HepG2 (cell line): ENCODE data around the gene DNAH9. TPM values are rescaled to one million over a fixed set of nuclear protein-coding genes. Genes with fewer than 3 reads are reported as not detected.

Experiments used
- ATAC-seq: fragments of 200-7000 bp; cut with Tn5 transposase; 3 replicates; pipeline ENCODE4 v1.9.1; 2020; ENCODE audit warnings: mild to moderate bottlenecking, moderate library complexity
- BruUV-seq: library from RNA; stranded (reverse); fragments of 400-500 nt; replicated peaks from 2 replicates; lab custom pipeline; 2021; lab: Mats Ljungman, UMichigan
- CTCF ChIA-PET: fragments of 300-600 bp; formaldehyde crosslinking; extraction: SDS; loops from one replicate; lab custom pipeline; 2021; ENCODE audit warnings: low total read pairs, inconsistent platforms, low intra/inter-chr PET ratio; lab: Yijun Ruan, JAX
- POLR2A ChIA-PET: fragments of 350-600 bp; sonication (Branson Sonifier 250); formaldehyde crosslinking; loops from one replicate; lab custom pipeline; 2020; ENCODE audit warnings: antibody characterized with exemption, inconsistent platforms; lab: Yijun Ruan, JAX
- DNase-seq: peaks from one replicate; pipeline ENCODE4 v3.0.0-alpha.2; 2015; ENCODE audit warnings: low spot score
- FAIRE-seq: peaks from 3 replicates; lab custom pipeline; 2011; peaks lifted over from hg19 to GRCh38; lab: Jason Lieb, UNC
- H2AFZ ChIP-seq: one replicate; pipeline ENCODE4 v1.6.1; 2011; ENCODE audit warnings: low read length, inconsistent platforms
- H3K27ac ChIP-seq: fragments of 300-600 bp; 3 replicates; pipeline ENCODE4 v1.8.0; 2011; ENCODE audit warnings: mixed run types, mild to moderate bottlenecking, mixed read lengths, low read length, inconsistent platforms; ENCODE audit not compliant: insufficient read depth; ENCODE audit errors: extremely low read length
- H3K27me3 ChIP-seq, 2 experiments: fragments of 200-600 bp in 1 of 2; 2 replicates in 1 of 2; 3 replicates in 1 of 2; pipeline versions ENCODE4 v1.6.0 to v1.8.0; 2011; ENCODE audit warnings: low read length in 2 of 2, mild to moderate bottlenecking in 2 of 2, moderate library complexity in 2 of 2, inconsistent platforms in 1 of 2; ENCODE audit not compliant: insufficient read depth in 2 of 2, control insufficient read depth in 1 of 2
- H3K36me3 ChIP-seq, 2 experiments: fragments of 200-600 bp in 1 of 2; replicated peaks in 1 of 2; 2 replicates in 1 of 2; 3 replicates in 1 of 2; pipeline versions ENCODE4 v1.5.1 to v1.8.0; 2011; ENCODE audit warnings: low read length in 2 of 2, inconsistent platforms in 1 of 2; ENCODE audit not compliant: insufficient read depth in 2 of 2, control insufficient read depth in 1 of 2
- H3K4me1 ChIP-seq: 2 replicates; pipeline ENCODE4 v1.5.1; 2012; ENCODE audit warnings: low read length, inconsistent platforms; ENCODE audit not compliant: insufficient read depth
- H3K4me2 ChIP-seq: 2 replicates; pipeline ENCODE4 v1.6.0; 2011; ENCODE audit warnings: low read depth, low read length, inconsistent platforms
- H3K4me3 ChIP-seq, 3 experiments: fragments of 200-600 bp in 1 of 3; sonication (generic), shearing (Covaris generic) in 1 of 3; replicated peaks in 1 of 3; 2 replicates each; pipeline ENCODE4 v1.5.1; 2011 to 2016; ENCODE audit warnings: low read length in 3 of 3, inconsistent platforms in 2 of 3, low read depth in 2 of 3, mild to moderate bottlenecking in 2 of 3, control low read depth in 1 of 3, mixed read lengths in 1 of 3; ENCODE audit not compliant: insufficient read depth in 1 of 3
- H3K79me2 ChIP-seq: one replicate; pipeline ENCODE4 v1.6.1; 2011; ENCODE audit warnings: low read length, inconsistent platforms; ENCODE audit not compliant: insufficient read depth
- H3K9ac ChIP-seq: 2 replicates; pipeline ENCODE4 v1.6.0; 2011; ENCODE audit warnings: mild to moderate bottlenecking, low read depth, low read length, inconsistent platforms; ENCODE audit not compliant: insufficient read depth
- H3K9me3 ChIP-seq: 2 replicates; pipeline ENCODE4 v1.5.1; 2012; ENCODE audit warnings: mild to moderate bottlenecking, low read length
- H4K20me1 ChIP-seq: 2 replicates; pipeline ENCODE4 v1.6.0; 2011; ENCODE audit warnings: inconsistent platforms, mild to moderate bottlenecking, low read length, moderate library complexity; ENCODE audit not compliant: insufficient read depth
- HCFC1 ChIP-seq: fragments of 150-350 bp; IDR thresholded peaks from 2 replicates; pipeline ENCODE4 v1.6.1; 2014; ENCODE audit warnings: low read depth, low read length
- NFKB2 ChIP-seq: sonication (generic); formaldehyde crosslinking; IDR thresholded peaks from 2 replicates; pipeline ENCODE4 v1.4.0; 2020; ENCODE audit warnings: missing genetic modification reagents, borderline replicate concordance
- NKX3-1 ChIP-seq: sonication (generic); formaldehyde crosslinking; IDR thresholded peaks from 2 replicates; pipeline ENCODE4 v1.5.0; 2020; ENCODE audit warnings: missing genetic modification reagents
- RCOR2 ChIP-seq: IDR thresholded peaks from 2 replicates; pipeline ENCODE4 v1.6.1; 2016; ENCODE audit warnings: missing biosample characterization, missing genetic modification reagents
- TRIM24 ChIP-seq: sonication (generic); formaldehyde crosslinking; IDR thresholded peaks from 2 replicates; pipeline ENCODE4 v1.8.0; 2022; ENCODE audit warnings: mild to moderate bottlenecking, missing genetic modification reagents
- ZFP90 ChIP-seq: sonication (generic); formaldehyde crosslinking; IDR thresholded peaks from 2 replicates; pipeline ENCODE4 v1.8.0; 2022; ENCODE audit warnings: missing genetic modification reagents, mild to moderate bottlenecking, inconsistent platforms, borderline replicate concordance
- ZKSCAN8 ChIP-seq: IDR thresholded peaks from 2 replicates; pipeline ENCODE4 v1.6.1; 2016; ENCODE audit warnings: borderline replicate concordance, missing genetic modification reagents, missing compliant biosample characterization
- ZNF207 ChIP-seq: fragments of 450-650 bp; IDR thresholded peaks from 2 replicates; pipeline ENCODE4 v1.6.1; 2016; ENCODE audit warnings: antibody characterized with exemption, borderline replicate concordance
- ZNF253 ChIP-seq: sonication (generic); formaldehyde crosslinking; IDR thresholded peaks from 2 replicates; pipeline ENCODE4 v1.8.0; 2022; ENCODE audit warnings: mild to moderate bottlenecking, missing genetic modification reagents, borderline replicate concordance
- ZNF367 ChIP-seq: sonication (generic); formaldehyde crosslinking; IDR thresholded peaks from 2 replicates; pipeline ENCODE4 v1.4.0; 2020; ENCODE audit warnings: missing genetic modification reagents, borderline replicate concordance
- ZNF496 ChIP-seq: sonication (generic); formaldehyde crosslinking; IDR thresholded peaks from 2 replicates; pipeline ENCODE4 v1.8.1; 2023; ENCODE audit warnings: mild to moderate bottlenecking, moderate library complexity, missing genetic modification reagents; ENCODE audit not compliant: insufficient replicate concordance
- ZNF569 ChIP-seq: sonication (generic); formaldehyde crosslinking; IDR thresholded peaks from 2 replicates; pipeline ENCODE4 v1.5.0; 2020; ENCODE audit warnings: mild to moderate bottlenecking, missing genetic modification reagents, moderate library complexity, borderline replicate concordance
- WGBS: methylation state at CpG from one replicate; pipeline ENCODE4 v1.1.6; 2017; ENCODE audit warnings: low lambda C conversion rate; 5-methylcytosine and 5-hydroxymethylcytosine counted together
- in situ Hi-C: cut with HindIII; loops from 2 replicates; pipeline ENCODE4 v1.10.0; 2017; ENCODE audit warnings: low pct_unique_long_range_greater_than_20kb; ENCODE audit not compliant: extremely low pct_ligation_motif_present
- intact Hi-C: fragments of 100-400 bp; cut with micrococcal nuclease; formaldehyde crosslinking; loops from one replicate; pipeline ENCODE4 v1.10.0; 2022; ENCODE audit not compliant: unreplicated experiment
- polyA plus RNA-seq, 8 experiments: library from polyadenylated mRNA; depleted of rRNA in 3 of 8; stranded (reverse) in 7 of 8; unstranded in 1 of 8; fragments of >200 nt; fragmentation: Illumina TruSeq in 4 of 8; extraction: Trizol in 4 of 8; gene quantifications; 2 replicates each; pipeline versions ENCODE4 v1.2.1 to v1.2.3, GENCODE V29; 2011 to 2016; ENCODE audit warnings: low read depth in 4 of 8, missing spikeins in 1 of 8, mixed read lengths in 1 of 8; ENCODE audit not compliant: insufficient read depth in 1 of 8
- total RNA-seq, 5 experiments: library from RNA; depleted of rRNA; stranded (reverse); fragments of >200 nt; fragmentation: Illumina TruSeq; extraction: Trizol; gene quantifications; 2 replicates each; pipeline ENCODE4 v1.2.3, GENCODE V29; 2016; ENCODE audit warnings: low read depth in 1 of 5
- TF ChIP-seq, protein P1 (sequence below): sonication (generic); formaldehyde crosslinking; IDR thresholded peaks from 2 replicates; pipeline ENCODE4 v1.5.0; 2020; ENCODE audit warnings: missing genetic modification reagents
- TF ChIP-seq, protein P2 (sequence below): sonication (generic); formaldehyde crosslinking; IDR thresholded peaks from 2 replicates; pipeline ENCODE4 v1.4.0; 2020; ENCODE audit warnings: mild to moderate bottlenecking, missing genetic modification reagents
- TF ChIP-seq, protein P3 (sequence below): IDR thresholded peaks from 2 replicates; pipeline ENCODE4 v1.6.1; 2012; ENCODE audit warnings: inconsistent platforms
- TF ChIP-seq, protein P4 (sequence below): sonication (generic); formaldehyde crosslinking; IDR thresholded peaks from 2 replicates; pipeline ENCODE4 v1.5.0; 2020; ENCODE audit warnings: missing genetic modification reagents, mild to moderate bottlenecking, borderline replicate concordance

Gene DNAH9
- total and polyA plus RNA-seq, 2 of the 13 experiments (the other 11 are each of a cell fraction or from before 2014, with no cell fraction given): not detected

DNA sequence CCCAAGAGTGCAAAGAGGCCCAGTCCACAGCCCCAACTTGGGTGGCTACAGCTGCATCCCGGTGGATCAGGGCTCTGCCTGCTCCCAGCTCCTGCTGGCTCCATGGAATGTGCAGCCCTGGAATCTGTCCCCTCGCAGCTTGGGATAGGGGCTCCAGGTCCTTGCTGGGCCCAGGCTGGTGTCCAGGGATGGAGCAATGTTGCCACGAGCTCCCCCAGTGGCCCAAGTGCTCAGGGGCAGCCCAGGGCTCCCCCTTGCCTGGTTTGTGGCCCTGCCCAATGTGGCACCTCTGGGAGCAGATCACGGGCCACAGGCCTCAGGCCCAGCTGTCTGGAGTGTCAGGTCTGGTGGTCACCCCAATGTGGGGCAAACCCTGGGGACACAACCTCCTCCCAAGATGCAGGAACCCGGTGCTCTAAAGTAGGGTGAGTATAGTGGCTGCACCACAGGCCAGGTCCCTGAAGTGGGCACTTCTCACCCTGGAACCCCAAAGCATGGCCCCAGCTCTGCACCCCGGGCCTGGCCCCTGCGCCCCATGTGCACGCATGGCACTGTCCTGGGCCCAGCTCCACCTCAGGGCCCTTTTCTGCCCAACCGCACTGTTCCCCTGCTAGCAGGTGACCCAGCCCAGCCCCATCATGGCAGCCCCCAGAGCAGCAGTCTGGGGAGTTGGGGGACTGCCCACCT lies 14.8 kb upstream of the DNAH9 start:
- TF ChIP-seq NFKB2 (CRISPR knock-in tag) (no peak), RCOR2 (CRISPR knock-in tag) (no peak), ZKSCAN8 (no peak), HCFC1 (no peak), ZFP90 (CRISPR knock-in tag) (no peak)
- TF ChIP-seq, protein P1, sequence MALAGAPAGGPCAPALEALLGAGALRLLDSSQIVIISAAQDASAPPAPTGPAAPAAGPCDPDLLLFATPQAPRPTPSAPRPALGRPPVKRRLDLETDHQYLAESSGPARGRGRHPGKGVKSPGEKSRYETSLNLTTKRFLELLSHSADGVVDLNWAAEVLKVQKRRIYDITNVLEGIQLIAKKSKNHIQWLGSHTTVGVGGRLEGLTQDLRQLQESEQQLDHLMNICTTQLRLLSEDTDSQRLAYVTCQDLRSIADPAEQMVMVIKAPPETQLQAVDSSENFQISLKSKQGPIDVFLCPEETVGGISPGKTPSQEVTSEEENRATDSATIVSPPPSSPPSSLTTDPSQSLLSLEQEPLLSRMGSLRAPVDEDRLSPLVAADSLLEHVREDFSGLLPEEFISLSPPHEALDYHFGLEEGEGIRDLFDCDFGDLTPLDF (CRISPR knock-in tag): no peak
- TF ChIP-seq, all 625 proteins: peak for 0
- no TSS peak for BruUV-seq
- in situ Hi-C loops (no loop called here), intact Hi-C loops (no loop called here)
- H3K4me1 ChIP-seq: no peaks in the 10 kb centered on the region
- ATAC-seq (no peak; the same call in 2 of the 3 replicates), DNase-seq (no peak), FAIRE-seq (no peak)
- H4K20me1 ChIP-seq: no peaks in the 10 kb centered on the region
- H3K9me3 ChIP-seq: no peaks in the 10 kb centered on the region
- no peak overlapping the region for H3K27ac ChIP-seq
- no peaks in the 10 kb centered on the region for H3K27me3 ChIP-seq
- H2AFZ ChIP-seq: no peak overlapping the region
- H3K4me3 ChIP-seq: no peak overlapping the region
- no peak overlapping the region for H3K4me2 ChIP-seq
- POLR2A ChIA-PET: no interaction called here
- CTCF ChIA-PET: no interaction called here
- 17% methylated on average over 3 of the region's 9 CpGs for WGBS
- H3K79me2 ChIP-seq: no peaks in the 10 kb centered on the region
- H3K36me3 ChIP-seq: no peaks in the 10 kb centered on the region
- H3K9ac ChIP-seq: no peak overlapping the region

DNA sequence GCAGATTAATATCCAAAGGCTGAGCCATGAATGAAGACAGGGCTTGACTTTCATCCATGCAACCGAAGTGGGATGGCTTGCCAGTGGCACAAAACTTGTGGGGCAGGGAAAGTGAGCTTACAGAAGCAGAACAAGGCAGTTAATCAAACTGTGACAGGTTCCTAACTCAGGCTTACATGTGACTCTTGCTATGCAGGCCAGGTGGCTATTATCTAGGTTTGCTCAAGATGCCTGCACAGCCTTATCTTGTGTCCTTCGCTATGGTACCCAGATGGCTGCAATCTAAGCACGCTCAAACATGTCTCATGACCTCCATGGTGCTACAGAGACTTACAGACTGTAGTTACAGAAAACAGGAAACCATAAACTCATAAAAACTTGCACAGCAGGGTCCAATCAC lies 8.6 kb upstream of the DNAH9 start:
- BruUV-seq: no TSS peak
- ChIA-PET POLR2A (no interaction called here), CTCF (no interaction called here)
- Histone ChIP-seq H3K27ac (no peak overlapping the region), H3K27me3 (no peaks in the 10 kb centered on the region), H2AFZ (no peak overlapping the region), H3K36me3 (no peaks in the 10 kb centered on the region), H3K4me3 (no peak overlapping the region), H3K9ac (no peak overlapping the region), H3K9me3 (no peaks in the 10 kb centered on the region), H4K20me1 (no peaks in the 10 kb centered on the region), H3K4me2 (no peak overlapping the region), H3K79me2 (no peaks in the 10 kb centered on the region), H3K4me1 (no peaks in the 10 kb centered on the region)
- WGBS: 0% methylated on average over 3 of the region's 3 CpGs
- in situ Hi-C loops: no loop called here
- FAIRE-seq (no peak), ATAC-seq (no peak), DNase-seq (no peak)
- intact Hi-C loops: no loop called here
- TF ChIP-seq, protein P2, sequence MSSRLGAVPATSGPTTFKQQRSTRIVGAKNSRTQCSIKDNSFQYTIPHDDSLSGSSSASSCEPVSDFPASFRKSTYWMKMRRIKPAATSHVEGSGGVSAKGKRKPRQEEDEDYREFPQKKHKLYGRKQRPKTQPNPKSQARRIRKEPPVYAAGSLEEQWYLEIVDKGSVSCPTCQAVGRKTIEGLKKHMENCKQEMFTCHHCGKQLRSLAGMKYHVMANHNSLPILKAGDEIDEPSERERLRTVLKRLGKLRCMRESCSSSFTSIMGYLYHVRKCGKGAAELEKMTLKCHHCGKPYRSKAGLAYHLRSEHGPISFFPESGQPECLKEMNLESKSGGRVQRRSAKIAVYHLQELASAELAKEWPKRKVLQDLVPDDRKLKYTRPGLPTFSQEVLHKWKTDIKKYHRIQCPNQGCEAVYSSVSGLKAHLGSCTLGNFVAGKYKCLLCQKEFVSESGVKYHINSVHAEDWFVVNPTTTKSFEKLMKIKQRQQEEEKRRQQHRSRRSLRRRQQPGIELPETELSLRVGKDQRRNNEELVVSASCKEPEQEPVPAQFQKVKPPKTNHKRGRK: no peak
- no peak for TF ChIP-seq ZNF253 (CRISPR knock-in tag)
- TF ChIP-seq, protein P3, sequence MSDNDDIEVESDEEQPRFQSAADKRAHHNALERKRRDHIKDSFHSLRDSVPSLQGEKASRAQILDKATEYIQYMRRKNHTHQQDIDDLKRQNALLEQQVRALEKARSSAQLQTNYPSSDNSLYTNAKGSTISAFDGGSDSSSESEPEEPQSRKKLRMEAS: no peak
- TF ChIP-seq ZNF569 (CRISPR knock-in tag): no peak
- TF ChIP-seq TRIM24 (CRISPR knock-in tag): no peak
- TF ChIP-seq, protein P4, sequence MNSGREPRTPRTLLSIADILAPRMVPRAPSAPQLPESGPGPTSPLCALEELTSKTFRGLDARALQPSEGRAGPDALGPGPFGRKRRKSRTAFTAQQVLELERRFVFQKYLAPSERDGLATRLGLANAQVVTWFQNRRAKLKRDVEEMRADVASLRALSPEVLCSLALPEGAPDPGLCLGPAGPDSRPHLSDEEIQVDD (CRISPR knock-in tag): no peak
- no peak for TF ChIP-seq ZNF367
- no peak for TF ChIP-seq NKX3-1 (CRISPR knock-in tag)
- TF ChIP-seq ZNF496 (CRISPR knock-in tag): no peak
- no peak for TF ChIP-seq ZNF207
